WTC11 (cell line): Measurements from ENCODE around the gene DCAF17. TPM values are rescaled to one million over a fixed set of nuclear protein-coding genes. Genes with fewer than 3 reads are reported as not detected.

Source experiments
- ATAC-seq: fragments of 200-7000 bp; cut with Tn5 transposase; 2 replicates; pipeline ENCODE4 v1.10.0; 2021; ENCODE audit warnings: mild to moderate bottlenecking, moderate library complexity
- CTCF ChIA-PET: fragments of 300-600 bp; sonication (Branson Sonifier 250); formaldehyde crosslinking; loops from one replicate; lab custom pipeline; 2021; ENCODE audit warnings: antibody characterized with exemption; lab: Charles Lee
- POLR2A ChIA-PET: fragments of 350-600 bp; sonication (Branson Sonifier 250); formaldehyde crosslinking; loops from one replicate; lab custom pipeline; 2021; ENCODE audit warnings: antibody characterized with exemption; lab: Charles Lee
- DNase-seq: peaks from one replicate; pipeline ENCODE4 v3.0.0; 2021; ENCODE audit warnings: low spot score
- H3K27ac Mint-ChIP-seq: 2 replicates; pipeline ENCODE4 v1.8.0; 2021; ENCODE audit warnings: mixed read lengths
- H3K27me3 Mint-ChIP-seq: 2 replicates; pipeline ENCODE4 v1.8.0; 2021; ENCODE audit warnings: low read depth, mild to moderate bottlenecking, moderate library complexity, mixed read lengths
- H3K36me3 Mint-ChIP-seq: 2 replicates; pipeline ENCODE4 v1.8.0; 2021; ENCODE audit warnings: mixed read lengths
- H3K4me1 Mint-ChIP-seq: 2 replicates; pipeline ENCODE4 v1.8.0; 2022; ENCODE audit warnings: mixed read lengths
- H3K4me3 Mint-ChIP-seq: 2 replicates; pipeline ENCODE4 v1.8.0; 2021; ENCODE audit warnings: mild to moderate bottlenecking, moderate library complexity, mixed read lengths
- H3K9me3 Mint-ChIP-seq: 2 replicates; pipeline ENCODE4 v1.8.0; 2021; ENCODE audit warnings: mixed read lengths
- ELF4 ChIP-seq: sonication (generic); formaldehyde crosslinking; IDR thresholded peaks from 2 replicates; pipeline ENCODE4 v1.8.1; 2022; ENCODE audit warnings: low read depth, mild to moderate bottlenecking, moderate library complexity, missing genetic modification reagents
- NFYB ChIP-seq: sonication (generic); formaldehyde crosslinking; conservative IDR thresholded peaks from 2 replicates; pipeline ENCODE4 v1.8.0; 2022; ENCODE audit warnings: low read depth, missing genetic modification reagents
- RORB ChIP-seq: fragments of 250-450 bp; sonication (Bioruptor Pico); IDR thresholded peaks from 2 replicates; pipeline ENCODE4 v1.9.0; 2021; ENCODE audit warnings: mild to moderate bottlenecking
- SMAD4 ChIP-seq: sonication (generic); formaldehyde crosslinking; IDR thresholded peaks from 2 replicates; pipeline ENCODE4 v1.8.0; 2022; ENCODE audit warnings: mild to moderate bottlenecking, missing genetic modification reagents
- SOX15 ChIP-seq: fragments of 250-450 bp; sonication (Bioruptor Pico); IDR thresholded peaks from 2 replicates; pipeline ENCODE4 v1.9.0; 2021; ENCODE audit warnings: mild to moderate bottlenecking
- SP1 ChIP-seq: sonication (generic); formaldehyde crosslinking; conservative IDR thresholded peaks from 2 replicates; pipeline ENCODE4 v1.8.1; 2022; ENCODE audit warnings: missing genetic modification reagents
- TEAD4 ChIP-seq: sonication (generic); formaldehyde crosslinking; IDR thresholded peaks from 2 replicates; pipeline ENCODE4 v1.8.0; 2022; ENCODE audit warnings: mild to moderate bottlenecking, missing genetic modification reagents
- ZBTB21 ChIP-seq: sonication (generic); formaldehyde crosslinking; IDR thresholded peaks from 2 replicates; pipeline ENCODE4 v1.8.1; 2023; ENCODE audit warnings: mild to moderate bottlenecking, missing genetic modification reagents, borderline replicate concordance
- ZNF263 ChIP-seq: sonication (generic); formaldehyde crosslinking; IDR thresholded peaks from 2 replicates; pipeline ENCODE4 v1.8.1; 2022; ENCODE audit warnings: low read depth, mild to moderate bottlenecking, moderate library complexity, missing genetic modification reagents
- total RNA-seq: library from RNA; stranded (reverse); gene quantifications from 3 replicates; pipeline ENCODE4 v1.2.3, GENCODE V29; 2021
- TF ChIP-seq, protein P1 (sequence below): sonication (generic); formaldehyde crosslinking; IDR thresholded peaks from 2 replicates; pipeline ENCODE4 v1.8.0; 2023; ENCODE audit warnings: missing genetic modification reagents, mild to moderate bottlenecking, borderline replicate concordance
- TF ChIP-seq, protein P2 (sequence below): sonication (generic); formaldehyde crosslinking; conservative IDR thresholded peaks from 2 replicates; pipeline ENCODE4 v1.8.1; 2022; ENCODE audit warnings: mild to moderate bottlenecking, missing genetic modification reagents
- TF ChIP-seq, protein P3 (sequence below): sonication (generic); formaldehyde crosslinking; IDR thresholded peaks from 2 replicates; pipeline ENCODE4 v1.8.1; 2022; ENCODE audit warnings: mild to moderate bottlenecking, missing genetic modification reagents, moderate library complexity, borderline replicate concordance
- TF ChIP-seq, protein P4 (sequence below): sonication (generic); formaldehyde crosslinking; IDR thresholded peaks from 2 replicates; pipeline ENCODE4 v1.8.1; 2023; ENCODE audit warnings: mild to moderate bottlenecking, missing genetic modification reagents
- TF ChIP-seq, protein P5 (sequence below): sonication (generic); formaldehyde crosslinking; IDR thresholded peaks from 2 replicates; pipeline ENCODE4 v1.8.1; 2023; ENCODE audit warnings: mild to moderate bottlenecking, missing genetic modification reagents, moderate library complexity

The DCAF17 gene
- total RNA-seq, 1 experiment from 2014 or later: 27.2 TPM

DNA sequence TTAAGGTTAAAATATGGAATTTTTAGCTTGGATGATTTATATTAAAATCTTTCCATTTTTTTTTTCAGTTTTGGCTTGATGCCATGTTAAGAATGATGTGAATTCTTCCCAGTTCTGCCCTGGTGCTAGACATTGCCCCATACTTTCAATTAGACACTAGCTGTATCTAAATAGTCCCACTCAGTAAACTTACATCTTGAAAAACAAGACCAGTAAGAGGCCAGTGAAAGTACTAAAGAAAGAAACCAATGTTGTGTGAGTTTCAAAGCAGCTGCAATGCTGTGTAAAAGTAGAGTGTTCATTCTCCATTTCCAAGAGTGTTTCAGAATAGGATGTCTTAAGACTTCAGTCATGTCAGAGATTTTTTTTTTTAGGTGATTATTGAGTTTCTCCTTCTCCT, 48.3 kb downstream of the DCAF17 start (continued):
- TF ChIP-seq, protein P1, sequence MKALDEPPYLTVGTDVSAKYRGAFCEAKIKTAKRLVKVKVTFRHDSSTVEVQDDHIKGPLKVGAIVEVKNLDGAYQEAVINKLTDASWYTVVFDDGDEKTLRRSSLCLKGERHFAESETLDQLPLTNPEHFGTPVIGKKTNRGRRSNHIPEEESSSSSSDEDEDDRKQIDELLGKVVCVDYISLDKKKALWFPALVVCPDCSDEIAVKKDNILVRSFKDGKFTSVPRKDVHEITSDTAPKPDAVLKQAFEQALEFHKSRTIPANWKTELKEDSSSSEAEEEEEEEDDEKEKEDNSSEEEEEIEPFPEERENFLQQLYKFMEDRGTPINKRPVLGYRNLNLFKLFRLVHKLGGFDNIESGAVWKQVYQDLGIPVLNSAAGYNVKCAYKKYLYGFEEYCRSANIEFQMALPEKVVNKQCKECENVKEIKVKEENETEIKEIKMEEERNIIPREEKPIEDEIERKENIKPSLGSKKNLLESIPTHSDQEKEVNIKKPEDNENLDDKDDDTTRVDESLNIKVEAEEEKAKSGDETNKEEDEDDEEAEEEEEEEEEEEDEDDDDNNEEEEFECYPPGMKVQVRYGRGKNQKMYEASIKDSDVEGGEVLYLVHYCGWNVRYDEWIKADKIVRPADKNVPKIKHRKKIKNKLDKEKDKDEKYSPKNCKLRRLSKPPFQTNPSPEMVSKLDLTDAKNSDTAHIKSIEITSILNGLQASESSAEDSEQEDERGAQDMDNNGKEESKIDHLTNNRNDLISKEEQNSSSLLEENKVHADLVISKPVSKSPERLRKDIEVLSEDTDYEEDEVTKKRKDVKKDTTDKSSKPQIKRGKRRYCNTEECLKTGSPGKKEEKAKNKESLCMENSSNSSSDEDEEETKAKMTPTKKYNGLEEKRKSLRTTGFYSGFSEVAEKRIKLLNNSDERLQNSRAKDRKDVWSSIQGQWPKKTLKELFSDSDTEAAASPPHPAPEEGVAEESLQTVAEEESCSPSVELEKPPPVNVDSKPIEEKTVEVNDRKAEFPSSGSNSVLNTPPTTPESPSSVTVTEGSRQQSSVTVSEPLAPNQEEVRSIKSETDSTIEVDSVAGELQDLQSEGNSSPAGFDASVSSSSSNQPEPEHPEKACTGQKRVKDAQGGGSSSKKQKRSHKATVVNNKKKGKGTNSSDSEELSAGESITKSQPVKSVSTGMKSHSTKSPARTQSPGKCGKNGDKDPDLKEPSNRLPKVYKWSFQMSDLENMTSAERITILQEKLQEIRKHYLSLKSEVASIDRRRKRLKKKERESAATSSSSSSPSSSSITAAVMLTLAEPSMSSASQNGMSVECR (CRISPR knock-in tag): no peak
- TF ChIP-seq, protein P2, sequence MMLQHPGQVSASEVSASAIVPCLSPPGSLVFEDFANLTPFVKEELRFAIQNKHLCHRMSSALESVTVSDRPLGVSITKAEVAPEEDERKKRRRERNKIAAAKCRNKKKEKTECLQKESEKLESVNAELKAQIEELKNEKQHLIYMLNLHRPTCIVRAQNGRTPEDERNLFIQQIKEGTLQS: no peak
- TF ChIP-seq, all 79 proteins: peak for 0

DNA sequence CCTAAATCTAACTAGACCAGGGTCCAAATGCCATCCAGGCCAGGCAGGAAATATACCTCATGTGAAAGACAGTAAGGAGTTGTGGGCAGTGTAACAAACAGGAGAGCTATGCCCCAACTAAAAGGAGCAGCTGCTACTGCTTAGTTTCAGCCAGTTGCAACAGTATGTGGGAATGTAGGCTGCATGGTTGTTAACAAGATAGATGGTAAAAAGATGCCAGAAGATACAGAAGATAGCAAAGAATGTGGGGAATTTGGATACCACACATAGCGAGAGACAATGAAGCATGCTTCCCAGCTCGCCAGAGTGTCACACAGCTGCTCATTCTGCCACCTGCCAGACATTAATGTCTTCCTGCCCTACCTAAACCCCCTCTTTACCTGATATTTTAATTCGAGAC, 48.9 kb downstream of the DCAF17 start:
- CTCF ChIA-PET: interaction anchor here (0.7 to 1.3 kb wide), 3 partner anchors 8 to 510 kb away, joined by 3 to 6 read pairs (median 3); no protein-coding TSS in a partner anchor
- Mint-ChIP-seq H3K9me3 (no peaks in the 10 kb centered on the region), H3K36me3 (peaks cover 19% of the 10 kb centered on the region), H3K4me1 (peaks cover 17% of the 10 kb centered on the region), H3K27ac (peak overlapping the region; percentile 82), H3K27me3 (no peaks in the 10 kb centered on the region), H3K4me3 (no peak overlapping the region)
- POLR2A ChIA-PET: no interaction called here
- ATAC-seq (peak; percentile 91), DNase-seq (no peak)
- TF ChIP-seq SP1 (CRISPR knock-in tag): no peak
- TF ChIP-seq, protein P3, sequence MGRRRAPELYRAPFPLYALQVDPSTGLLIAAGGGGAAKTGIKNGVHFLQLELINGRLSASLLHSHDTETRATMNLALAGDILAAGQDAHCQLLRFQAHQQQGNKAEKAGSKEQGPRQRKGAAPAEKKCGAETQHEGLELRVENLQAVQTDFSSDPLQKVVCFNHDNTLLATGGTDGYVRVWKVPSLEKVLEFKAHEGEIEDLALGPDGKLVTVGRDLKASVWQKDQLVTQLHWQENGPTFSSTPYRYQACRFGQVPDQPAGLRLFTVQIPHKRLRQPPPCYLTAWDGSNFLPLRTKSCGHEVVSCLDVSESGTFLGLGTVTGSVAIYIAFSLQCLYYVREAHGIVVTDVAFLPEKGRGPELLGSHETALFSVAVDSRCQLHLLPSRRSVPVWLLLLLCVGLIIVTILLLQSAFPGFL (CRISPR knock-in tag): no peak
- TF ChIP-seq TEAD4 (CRISPR knock-in tag): peak; percentile 24; the same call in 1 of the 2 replicates
- TF ChIP-seq NFYB (CRISPR knock-in tag): no peak
- no peak for TF ChIP-seq RORB
- no peak for TF ChIP-seq SOX15 (CRISPR knock-in tag)
- TF ChIP-seq ZNF263 (CRISPR knock-in tag): no peak
- TF ChIP-seq ZBTB21 (CRISPR knock-in tag): no peak

DNA sequence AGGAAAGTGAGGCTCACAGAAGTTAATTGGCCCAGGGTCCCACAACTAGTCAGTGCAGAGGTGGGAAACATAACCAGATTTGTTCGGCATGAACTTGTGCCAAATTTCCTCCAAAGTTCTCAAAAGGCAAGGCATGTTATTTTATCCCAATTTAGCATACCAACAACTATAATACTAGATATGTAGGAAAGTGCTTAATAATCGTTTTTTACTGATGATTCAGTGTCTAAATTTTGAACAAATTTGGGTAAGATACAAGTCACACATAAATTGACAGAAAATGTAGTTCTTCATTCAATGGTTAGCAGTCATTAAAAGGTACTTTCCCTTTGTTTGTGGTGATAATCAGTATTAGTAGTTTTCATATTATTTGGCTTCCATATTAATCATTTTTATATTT, 49.8 kb downstream of the DCAF17 start:
- CTCF ChIA-PET: interaction anchor here (0.5 to 1.3 kb wide), 2 partner anchors 289 to 397 kb away, joined by 3 read pairs; no protein-coding TSS in a partner anchor
- DNase-seq (no peak), ATAC-seq (no peak)
- no peak overlapping the region for H3K4me3 Mint-ChIP-seq
- H3K27me3 Mint-ChIP-seq: no peaks in the 10 kb centered on the region
- TF ChIP-seq, protein P4, sequence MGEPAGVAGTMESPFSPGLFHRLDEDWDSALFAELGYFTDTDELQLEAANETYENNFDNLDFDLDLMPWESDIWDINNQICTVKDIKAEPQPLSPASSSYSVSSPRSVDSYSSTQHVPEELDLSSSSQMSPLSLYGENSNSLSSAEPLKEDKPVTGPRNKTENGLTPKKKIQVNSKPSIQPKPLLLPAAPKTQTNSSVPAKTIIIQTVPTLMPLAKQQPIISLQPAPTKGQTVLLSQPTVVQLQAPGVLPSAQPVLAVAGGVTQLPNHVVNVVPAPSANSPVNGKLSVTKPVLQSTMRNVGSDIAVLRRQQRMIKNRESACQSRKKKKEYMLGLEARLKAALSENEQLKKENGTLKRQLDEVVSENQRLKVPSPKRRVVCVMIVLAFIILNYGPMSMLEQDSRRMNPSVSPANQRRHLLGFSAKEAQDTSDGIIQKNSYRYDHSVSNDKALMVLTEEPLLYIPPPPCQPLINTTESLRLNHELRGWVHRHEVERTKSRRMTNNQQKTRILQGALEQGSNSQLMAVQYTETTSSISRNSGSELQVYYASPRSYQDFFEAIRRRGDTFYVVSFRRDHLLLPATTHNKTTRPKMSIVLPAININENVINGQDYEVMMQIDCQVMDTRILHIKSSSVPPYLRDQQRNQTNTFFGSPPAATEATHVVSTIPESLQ (CRISPR knock-in tag): no peak
- TF ChIP-seq, protein P5, sequence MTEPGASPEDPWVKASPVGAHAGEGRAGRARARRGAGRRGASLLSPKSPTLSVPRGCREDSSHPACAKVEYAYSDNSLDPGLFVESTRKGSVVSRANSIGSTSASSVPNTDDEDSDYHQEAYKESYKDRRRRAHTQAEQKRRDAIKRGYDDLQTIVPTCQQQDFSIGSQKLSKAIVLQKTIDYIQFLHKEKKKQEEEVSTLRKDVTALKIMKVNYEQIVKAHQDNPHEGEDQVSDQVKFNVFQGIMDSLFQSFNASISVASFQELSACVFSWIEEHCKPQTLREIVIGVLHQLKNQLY: no peak
- TF ChIP-seq ELF4 (CRISPR knock-in tag) (no peak), SMAD4 (CRISPR knock-in tag) (no peak), RORB (no peak)
- H3K4me1 Mint-ChIP-seq: peaks cover 17% of the 10 kb centered on the region
- peaks cover 20% of the 10 kb centered on the region for H3K36me3 Mint-ChIP-seq
- H3K27ac Mint-ChIP-seq: no peak overlapping the region
- POLR2A ChIA-PET: no interaction called here
- H3K9me3 Mint-ChIP-seq: no peaks in the 10 kb centered on the region
